GM10248 (cell line): ENCODE data around the gene MIPEP.
A peak's percentile ranks its signal among the peaks of the same experiment; 100 is the strongest.
"Not testable (repeated sequence)": the region's sequence is repeated elsewhere in the genome, so short reads cannot be mapped to it uniquely, and the experiment has no call there.

Experiments used
- CTCF ChIA-PET: fragments of 300-600 bp; sonication (Branson Sonifier 250); formaldehyde crosslinking; extraction: SDS; loops from one replicate; lab custom pipeline; 2021; ENCODE audit warnings: antibody characterized with exemption; lab: Yijun Ruan, JAX
- POLR2A ChIA-PET: fragments of 350-650 bp; sonication (Branson Sonifier 250); formaldehyde crosslinking; extraction: SDS; loops from one replicate; lab custom pipeline; 2020; ENCODE audit warnings: antibody characterized with exemption; lab: Yijun Ruan, JAX
- DNase-seq: peaks from one replicate; pipeline ENCODE4 v3.0.0; 2012; ENCODE audit errors: extremely low spot score
- CTCF ChIP-seq: IDR thresholded peaks from 2 replicates; pipeline ENCODE4 v1.5.1; 2012; ENCODE audit warnings: mild to moderate bottlenecking, low read depth; ENCODE audit errors: extremely low read depth, missing control alignments, control extremely low read depth

The MIPEP gene

DNA sequence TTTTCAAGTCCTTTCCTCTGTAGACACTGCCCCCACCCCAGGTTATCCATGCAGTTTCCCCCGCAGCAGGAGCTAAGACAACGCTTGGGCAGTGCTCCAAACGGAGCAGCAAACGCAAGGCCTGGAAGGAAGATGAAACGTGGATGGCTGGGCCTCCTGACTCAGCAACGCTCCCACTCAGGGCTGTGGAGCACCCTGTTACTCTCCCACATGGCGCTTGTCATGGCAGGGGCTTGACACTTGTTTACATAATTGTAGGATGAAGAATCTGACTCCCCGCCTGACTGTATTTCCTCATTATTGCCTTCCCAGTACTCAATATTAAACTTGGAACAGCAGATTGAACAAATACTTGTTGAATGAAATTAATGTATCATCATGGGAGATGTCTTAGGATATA is 8.9 kb upstream of the MIPEP start:
- ChIA-PET CTCF (interaction anchor here (1.0 to 2.1 kb wide), 4 partner anchors 8 to 429 kb away, joined by 3 to 7 read pairs (median 4); no protein-coding TSS in a partner anchor), POLR2A (no interaction called here)
- DNase-seq: no peak
- no peak for TF ChIP-seq CTCF

DNA sequence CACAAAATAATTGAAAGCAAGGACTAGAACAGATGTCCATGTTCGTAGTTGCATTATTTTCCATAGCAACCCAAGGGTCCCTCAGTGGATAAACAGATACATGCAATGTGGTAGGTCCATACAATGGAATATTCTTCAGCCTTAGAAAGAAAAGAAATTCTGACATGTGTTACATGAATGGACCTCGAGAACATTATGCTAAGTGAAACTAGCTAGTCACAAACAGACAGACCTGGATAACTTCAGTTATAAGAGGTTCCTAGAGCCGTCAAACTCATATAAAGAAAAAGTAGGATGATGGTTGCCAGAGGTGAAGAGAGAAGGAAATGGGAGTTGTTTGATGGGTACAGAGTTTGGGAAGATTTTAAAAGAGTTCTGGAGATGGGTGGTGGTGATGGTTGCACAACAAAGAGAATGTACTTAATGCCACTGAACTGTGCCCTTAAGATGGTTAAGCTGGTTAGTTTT is 8.3 kb upstream of the MIPEP start, which contains the start of gene C1QTNF9B:
Gene C1QTNF9B, minus strand, starts transcription at position 51 of the 468 bp plus-strand sequence.
- DNase-seq, POLR2A ChIA-PET: not testable (repeated sequence)
- CTCF ChIA-PET: interaction anchor here (1.0 to 2.1 kb wide), 3 partner anchors 7 to 25 kb away, joined by 4 to 7 read pairs (median 4); no protein-coding TSS in a partner anchor

- POLR2A ChIA-PET, DNase-seq, CTCF ChIA-PET: not testable (repeated sequence)
Observed at GRCh38 chr13:23894746-23895145, 5.5 kb upstream of the MIPEP start.

DNA sequence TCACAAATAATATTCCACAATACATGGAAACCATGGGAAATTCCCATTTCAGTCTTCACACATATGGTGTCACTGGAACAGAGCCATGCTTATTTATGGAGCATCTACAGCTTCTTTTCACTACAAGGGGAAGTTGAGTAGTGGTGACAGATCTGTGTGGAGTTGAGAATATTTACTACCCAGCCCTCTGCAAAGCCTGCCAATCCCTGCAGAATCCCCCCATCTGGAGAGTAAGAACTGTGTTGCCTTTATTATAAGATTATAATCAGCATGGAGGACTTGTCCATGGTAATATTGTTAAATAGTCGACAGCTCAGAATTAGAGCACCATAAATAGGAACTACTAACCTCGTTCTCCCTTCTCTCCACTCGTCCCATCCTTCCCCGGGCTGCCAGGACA is 4.6 kb upstream of the MIPEP start:
- POLR2A ChIA-PET, DNase-seq, CTCF ChIA-PET: not testable (repeated sequence)

DNA sequence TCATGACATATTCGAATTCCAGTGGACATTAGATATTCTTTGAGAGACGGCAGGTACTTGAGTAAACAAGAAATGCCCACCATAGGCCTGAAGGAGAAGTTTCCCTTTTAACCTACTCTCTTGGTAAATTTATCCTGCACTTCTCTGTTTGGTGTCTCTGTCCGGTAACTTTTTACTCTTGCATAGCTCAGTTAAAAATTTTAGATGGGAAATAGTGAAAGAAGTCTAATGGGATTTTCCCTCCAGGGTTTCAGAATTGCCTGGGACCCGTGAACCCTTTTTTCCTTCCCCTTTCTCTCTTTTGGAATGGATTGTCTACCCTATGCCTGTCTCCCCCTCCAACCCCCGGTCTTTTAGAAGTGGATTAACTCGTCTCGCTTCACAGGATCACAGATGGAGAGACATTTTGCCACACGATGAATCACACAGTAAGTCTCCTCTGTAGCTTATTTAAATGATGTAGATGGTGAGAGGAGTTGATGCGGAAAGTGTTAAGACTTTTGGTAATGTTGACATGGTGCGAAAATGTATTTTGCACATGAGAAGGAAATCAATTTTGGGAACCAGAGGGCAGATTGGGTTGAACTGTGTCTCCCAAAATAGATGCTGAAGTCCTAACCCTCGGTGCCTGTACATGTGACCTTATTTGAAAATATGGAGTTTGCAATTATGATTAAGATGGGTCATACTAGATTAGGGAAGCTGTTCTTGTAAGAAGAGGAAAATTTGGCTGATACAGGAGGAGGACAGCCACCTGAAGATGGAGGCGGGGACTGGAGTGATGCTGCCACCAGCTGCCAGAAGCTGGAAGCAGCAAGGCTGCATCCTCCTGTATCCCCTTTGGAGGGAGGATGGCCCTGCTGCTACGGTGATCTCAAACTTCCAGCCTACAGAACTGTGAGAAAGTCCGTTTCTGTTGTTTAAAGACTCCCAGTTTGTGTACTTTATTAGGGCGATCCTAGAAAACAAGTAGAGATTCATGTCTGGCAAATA is 711 bp upstream of the MIPEP start:
- ChIA-PET POLR2A (no interaction called here), CTCF (interaction anchor here (0.7 to 2.9 kb wide), 34 partner anchors 9 to 565 kb away, joined by 3 to 24 read pairs (median 4); no protein-coding TSS in a partner anchor)
- no peak for DNase-seq
- peak; percentile 33 for TF ChIP-seq CTCF

GRCh38 chr13:23884361-23884760 is 4.8 kb downstream of the MIPEP start:
- DNase-seq, POLR2A ChIA-PET, CTCF ChIA-PET: not testable (repeated sequence)

DNA sequence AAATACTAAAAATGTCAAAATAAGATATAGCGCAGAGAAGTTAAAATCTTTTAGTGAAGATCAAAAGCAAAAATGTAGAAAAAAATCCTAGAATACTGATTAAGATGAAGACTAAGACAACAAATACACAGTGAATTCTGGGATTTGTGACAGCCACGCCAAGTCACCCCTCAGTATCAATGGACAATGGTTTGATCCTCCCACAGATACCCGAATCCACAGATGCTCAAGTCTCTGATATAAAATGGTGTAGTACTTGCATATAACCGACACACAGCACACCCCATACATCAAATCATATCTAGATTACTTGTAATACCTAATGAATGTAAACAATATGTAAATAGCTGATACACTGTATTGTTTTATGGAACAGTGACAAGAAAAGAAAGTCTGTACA is 5.9 kb downstream of the MIPEP start:
- no peak for TF ChIP-seq CTCF
- CTCF ChIA-PET: no interaction called here
- no peak for DNase-seq
- POLR2A ChIA-PET: no interaction called here

- CTCF ChIA-PET, DNase-seq, POLR2A ChIA-PET: not testable (repeated sequence)
Observed at GRCh38 chr13:23881402-23881800, 7.8 kb downstream of the MIPEP start.

GRCh38 chr13:23880493-23881401 is 8.5 kb downstream of the MIPEP start:
- POLR2A ChIA-PET, DNase-seq: not testable (repeated sequence)
- CTCF ChIA-PET: interaction anchor here (2.5 to 3.7 kb wide), 2 partner anchors 8 to 414 kb away, joined by 8 to 24 read pairs; partner anchors contain the start of gene MIPEP
